Measurements from ENCODE around the gene BRCC3.

Gene BRCC3

GRCh38 chrX:155048977-155049619 lies 22.2 kb upstream of the BRCC3 start:
- no peak overlapping the region for H3K4me3 ChIP-seq (ENCODE audit: low read depth, low read length)
- DNase-seq (ENCODE audit: low read depth) = no peak

GRCh38 chrX:155052738-155053498 lies 18.4 kb upstream of the BRCC3 start:
- H3K4me3 ChIP-seq (ENCODE audit: low read depth, low read length) = no peak overlapping the region
- no peak for TF ChIP-seq CTCF (IDR thresholded peaks at IDR 0.05; ENCODE audit: control insufficient read depth, extremely low read depth, insufficient read depth)
- no peak for DNase-seq (ENCODE audit: low read depth)

More at GRCh38 chrX:155048977-155049619, 22.2 kb upstream of the BRCC3 start:
- TF ChIP-seq CTCF (IDR thresholded peaks at IDR 0.05; ENCODE audit: control insufficient read depth, extremely low read depth, insufficient read depth) = peak; percentile 67

GRCh38 chrX:155053656-155054055 lies 17.7 kb upstream of the BRCC3 start:
- no peak for DNase-seq (ENCODE audit: low read depth)
- TF ChIP-seq CTCF (IDR thresholded peaks at IDR 0.05; ENCODE audit: control insufficient read depth, extremely low read depth, insufficient read depth) = no peak
- no peak overlapping the region for H3K4me3 ChIP-seq (ENCODE audit: low read depth, low read length)

GRCh38 chrX:155054255-155054654 lies 17.1 kb upstream of the BRCC3 start:
- TF ChIP-seq CTCF (IDR thresholded peaks at IDR 0.05; ENCODE audit: control insufficient read depth, extremely low read depth, insufficient read depth) = no peak
- no peak for DNase-seq (ENCODE audit: low read depth)
- no peak overlapping the region for H3K4me3 ChIP-seq (ENCODE audit: low read depth, low read length)

- no peak overlapping the region for H3K4me3 ChIP-seq (ENCODE audit: low read depth, low read length)
- TF ChIP-seq CTCF (IDR thresholded peaks at IDR 0.05; ENCODE audit: control insufficient read depth, extremely low read depth, insufficient read depth) = no peak
- no peak for DNase-seq (ENCODE audit: low read depth)
Observed at GRCh38 chrX:155055494-155055893, 15.8 kb upstream of the BRCC3 start.

GRCh38 chrX:155056471-155056870 lies 14.8 kb upstream of the BRCC3 start:
- no peak for TF ChIP-seq CTCF (IDR thresholded peaks at IDR 0.05; ENCODE audit: control insufficient read depth, extremely low read depth, insufficient read depth)
- no peak overlapping the region for H3K4me3 ChIP-seq (ENCODE audit: low read depth, low read length)
- DNase-seq (ENCODE audit: low read depth) = no peak

Data from LNCaP clone FGC (cell line).